HG03575 (cell line): ENCODE measurements around the gene ATP13A1.
"Not testable (repeated sequence)": the region's sequence is repeated elsewhere in the genome, so short reads cannot be mapped to it uniquely, and the experiment has no call there.

Source experiments
- ATAC-seq: cut with Tn5 transposase; IDR thresholded peaks from one replicate; pipeline ENCODE4 v1.9.1; 2021; ENCODE audit not compliant: unreplicated experiment, insufficient number of reproducible peaks, low FRiP score; ENCODE audit errors: extremely low read depth

ATP13A1 gene

GRCh38 chr19:19663256-19664120 lies at the start of gene ATP13A1:
Gene ATP13A1, minus strand, starts transcription at chr19:19663676. Its CDS starts 10 bp downstream, at chr19:19663666.
- peak; percentile 38 for ATAC-seq

- ATAC-seq = no peak
Measured at GRCh38 chr19:19711934-19712828, 48.7 kb upstream of the ATP13A1 start.

GRCh38 chr19:19711306-19711933 lies 47.9 kb upstream of the ATP13A1 start:
- no peak for ATAC-seq

DNA sequence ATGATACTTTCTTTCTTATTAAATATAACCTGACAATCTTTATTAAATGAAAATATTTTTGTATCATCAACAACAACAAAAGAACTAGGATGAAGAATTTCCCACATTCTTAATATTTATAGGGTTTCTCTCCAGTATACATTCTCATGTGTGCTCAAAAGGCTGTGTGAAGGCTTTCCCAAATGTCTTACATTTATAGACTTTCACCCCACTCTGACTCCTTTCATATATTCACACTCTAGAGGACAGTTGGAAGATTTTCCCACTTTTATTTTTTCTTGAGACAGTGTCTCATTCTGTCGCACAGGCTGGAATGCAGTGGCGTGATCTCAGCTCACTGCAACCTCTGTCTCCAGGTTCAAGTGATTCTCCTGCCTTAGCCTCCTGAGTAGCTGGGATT lies 47.0 kb upstream of the ATP13A1 start:
- ATAC-seq = no peak

DNA sequence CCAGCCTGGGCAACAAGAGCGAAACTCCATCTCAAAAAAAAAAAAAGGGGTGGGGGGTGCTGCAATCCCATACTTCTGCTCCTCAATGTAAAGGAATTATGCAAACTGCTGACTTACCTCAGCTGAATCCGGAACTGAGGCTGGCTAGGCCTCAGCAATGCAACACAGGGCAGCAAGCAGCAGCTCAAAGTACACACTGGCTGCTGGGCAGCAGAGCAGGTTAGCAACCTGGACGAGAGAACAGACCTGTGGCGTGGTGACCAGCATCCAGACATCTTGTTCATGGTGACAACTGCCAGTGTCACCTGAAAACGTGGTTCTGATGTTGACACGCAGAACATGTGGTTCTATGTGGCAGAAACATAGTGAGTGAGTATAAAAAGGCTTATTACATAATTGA lies 41.4 kb upstream of the ATP13A1 start:
- ATAC-seq = no peak

GRCh38 chr19:19700493-19700892 lies 37.0 kb upstream of the ATP13A1 start:
- ATAC-seq = not testable (repeated sequence)

GRCh38 chr19:19697589-19697988 lies 34.1 kb upstream of the ATP13A1 start:
- no peak for ATAC-seq

- no peak for ATAC-seq
Measured at GRCh38 chr19:19696386-19696785, 32.9 kb upstream of the ATP13A1 start.

DNA sequence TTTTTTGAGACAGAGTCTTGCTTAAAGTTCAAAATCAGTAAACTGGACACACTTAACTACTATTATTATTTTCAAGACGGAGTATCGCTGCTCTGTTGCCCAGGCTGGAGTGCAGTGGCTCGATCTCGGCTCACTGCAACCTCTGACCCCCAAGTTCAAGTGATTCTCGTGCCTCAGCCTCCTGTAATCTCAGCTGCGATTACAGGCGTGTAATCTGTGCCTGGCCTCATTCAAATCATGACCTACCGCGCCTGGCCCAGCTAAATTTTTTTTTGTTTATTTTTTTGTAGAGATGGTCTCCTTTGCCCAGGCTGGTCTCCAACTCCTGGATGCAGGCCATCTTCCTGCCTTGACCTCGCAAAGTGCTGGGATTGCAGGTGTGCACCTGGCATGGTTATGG lies 28.2 kb upstream of the ATP13A1 start:
- no peak for ATAC-seq

DNA sequence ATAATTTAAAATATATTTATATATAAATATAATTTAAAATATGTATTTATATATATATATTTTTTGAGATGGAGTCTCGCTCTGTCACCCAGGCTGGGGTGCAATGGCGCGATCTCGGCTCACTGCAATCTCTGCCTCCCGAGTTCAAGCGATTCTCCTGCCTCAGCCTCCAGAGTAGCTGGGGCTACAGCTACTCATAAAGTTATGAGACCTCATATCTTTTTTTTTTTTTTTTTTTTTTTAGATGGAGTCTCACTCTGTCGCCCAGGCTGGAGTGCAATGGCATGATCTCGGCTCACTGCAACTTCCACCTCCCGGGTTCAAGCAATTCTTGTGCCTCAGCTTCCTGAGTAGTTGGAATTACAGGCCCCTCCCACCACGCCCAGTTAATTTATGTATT lies 25.5 kb upstream of the ATP13A1 start:
- not testable (repeated sequence) for ATAC-seq

GRCh38 chr19:19687090-19687489 lies 23.6 kb upstream of the ATP13A1 start:
- ATAC-seq = no peak

DNA sequence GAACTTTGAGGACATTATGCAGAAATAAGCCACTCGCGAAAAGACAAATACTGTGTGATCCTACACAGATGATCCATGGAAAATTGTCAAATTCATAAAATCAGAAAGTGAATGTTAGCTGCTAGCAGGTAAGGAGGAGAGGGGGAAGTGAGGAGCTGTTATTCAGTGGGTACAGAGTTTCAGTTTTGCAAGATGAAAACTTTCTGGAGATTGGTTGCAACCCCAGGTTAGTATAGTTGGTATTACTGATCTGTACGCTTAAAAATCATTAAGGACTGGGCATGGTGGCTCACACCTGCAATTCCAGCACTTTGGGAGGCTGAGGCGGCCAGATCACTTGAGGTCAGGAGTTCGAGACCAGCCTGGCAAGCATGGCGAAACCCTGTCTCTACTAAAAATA lies 23.1 kb upstream of the ATP13A1 start:
- ATAC-seq = no peak

- ATAC-seq = not testable (repeated sequence)
Measured at GRCh38 chr19:19686119-19686518, 22.6 kb upstream of the ATP13A1 start.

- ATAC-seq = no peak
Measured at GRCh38 chr19:19679176-19680073, 15.9 kb upstream of the ATP13A1 start.

- no peak for ATAC-seq
Measured at GRCh38 chr19:19677579-19677978, 14.1 kb upstream of the ATP13A1 start.

- no peak for ATAC-seq
Measured at GRCh38 chr19:19674315-19674714, 10.8 kb upstream of the ATP13A1 start.

- ATAC-seq = no peak
Measured at GRCh38 chr19:19672816-19673215, 9.3 kb upstream of the ATP13A1 start.

DNA sequence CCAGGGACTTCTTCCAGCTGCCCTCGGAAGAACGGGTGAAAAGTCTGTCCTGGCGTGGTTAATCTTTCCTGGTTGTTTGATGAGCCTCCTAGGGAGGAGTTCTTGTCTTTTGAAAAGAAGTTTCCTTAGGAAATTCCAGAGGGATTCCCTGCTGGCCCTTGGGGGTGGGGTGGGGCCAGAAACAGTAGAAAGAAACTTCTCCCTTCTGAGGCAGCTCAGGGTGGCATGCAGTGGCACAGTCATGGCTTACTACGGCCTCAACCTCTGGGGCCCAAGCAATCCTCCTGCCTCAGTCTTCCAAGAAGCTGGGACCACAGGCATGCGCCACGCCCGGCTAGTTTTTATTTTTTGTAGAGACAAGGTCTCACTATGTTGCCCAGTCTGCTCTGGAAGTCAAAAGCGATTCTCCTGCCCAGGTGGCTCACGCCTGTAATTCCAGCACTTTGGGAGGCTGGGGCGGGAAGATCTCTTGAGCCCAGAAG lies 6.6 kb upstream of the ATP13A1 start:
- no peak for ATAC-seq
